BJ (cell line): ENCODE measurements around the gene PARP11. TPM values are rescaled to one million over a fixed set of nuclear protein-coding genes. Genes with fewer than 3 reads are reported as not detected.

ENCODE experiments used
- CTCF ChIA-PET: fragments of 350-600 bp; formaldehyde crosslinking; extraction: SDS; loops from one replicate; lab custom pipeline; 2021; ENCODE audit warnings: antibody characterized with exemption, inconsistent platforms; lab: Yijun Ruan, JAX
- POLR2A ChIA-PET: fragments of 300-600 bp; sonication (Branson Sonifier 250); formaldehyde crosslinking; extraction: SDS; loops from one replicate; lab custom pipeline; 2021; ENCODE audit warnings: antibody characterized with exemption; lab: Charles Lee
- DNase-seq: peaks from one replicate; pipeline ENCODE4 v3.0.0-alpha.2; 2011; ENCODE audit warnings: low read depth
- H3K27me3 ChIP-seq: 2 replicates; pipeline ENCODE4 v1.6.0; 2011; ENCODE audit warnings: low read length; ENCODE audit not compliant: control insufficient read depth, insufficient read depth
- H3K36me3 ChIP-seq: 2 replicates; pipeline ENCODE4 v1.5.1; 2011; ENCODE audit warnings: low read length; ENCODE audit not compliant: control insufficient read depth, insufficient read depth
- H3K4me3 ChIP-seq: 2 replicates; pipeline ENCODE4 v1.5.1; 2011; ENCODE audit warnings: low read depth, mild to moderate bottlenecking, control low read depth, low read length
- polyA plus RNA-seq: library from polyadenylated mRNA; depleted of rRNA; stranded (reverse); fragments of >200 nt; gene quantifications from 2 replicates; pipeline ENCODE4 v1.2.3, GENCODE V29; 2011
- TF ChIP-seq, protein P1 (sequence below): IDR thresholded peaks from 2 replicates; pipeline ENCODE4 v1.5.1; 2011; ENCODE audit warnings: low read depth, mild to moderate bottlenecking, control low read depth, inconsistent platforms, low read length, moderate library complexity; ENCODE audit not compliant: insufficient read depth

PARP11 gene
- polyA plus RNA-seq, 1 experiment: 3.4 TPM

- ChIA-PET POLR2A (no interaction called here), CTCF (interaction anchor here (0.7 to 6.8 kb wide), 30 partner anchors 9 to 716 kb away, joined by 3 to 100 read pairs (median 4); partner anchors contain the start of genes CCND2 and PARP11)
- H3K27me3 ChIP-seq: peaks cover 2% of the 10 kb centered on the region
These were observed 12.3 kb upstream of the PARP11 start for GRCh38 chr12:3885277-3886094.

GRCh38 chr12:3884671-3885070 is 11.5 kb upstream of the PARP11 start:
- H3K4me3 ChIP-seq: no peak overlapping the region
- CTCF ChIA-PET: interaction anchor here (0.7 to 6.8 kb wide), 22 partner anchors 9 to 715 kb away, joined by 3 to 100 read pairs (median 4); partner anchors contain the start of gene CCND2
- peaks cover 2% of the 10 kb centered on the region for H3K27me3 ChIP-seq
- no peak for DNase-seq
- TF ChIP-seq, protein P1, sequence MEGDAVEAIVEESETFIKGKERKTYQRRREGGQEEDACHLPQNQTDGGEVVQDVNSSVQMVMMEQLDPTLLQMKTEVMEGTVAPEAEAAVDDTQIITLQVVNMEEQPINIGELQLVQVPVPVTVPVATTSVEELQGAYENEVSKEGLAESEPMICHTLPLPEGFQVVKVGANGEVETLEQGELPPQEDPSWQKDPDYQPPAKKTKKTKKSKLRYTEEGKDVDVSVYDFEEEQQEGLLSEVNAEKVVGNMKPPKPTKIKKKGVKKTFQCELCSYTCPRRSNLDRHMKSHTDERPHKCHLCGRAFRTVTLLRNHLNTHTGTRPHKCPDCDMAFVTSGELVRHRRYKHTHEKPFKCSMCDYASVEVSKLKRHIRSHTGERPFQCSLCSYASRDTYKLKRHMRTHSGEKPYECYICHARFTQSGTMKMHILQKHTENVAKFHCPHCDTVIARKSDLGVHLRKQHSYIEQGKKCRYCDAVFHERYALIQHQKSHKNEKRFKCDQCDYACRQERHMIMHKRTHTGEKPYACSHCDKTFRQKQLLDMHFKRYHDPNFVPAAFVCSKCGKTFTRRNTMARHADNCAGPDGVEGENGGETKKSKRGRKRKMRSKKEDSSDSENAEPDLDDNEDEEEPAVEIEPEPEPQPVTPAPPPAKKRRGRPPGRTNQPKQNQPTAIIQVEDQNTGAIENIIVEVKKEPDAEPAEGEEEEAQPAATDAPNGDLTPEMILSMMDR: no peak
- POLR2A ChIA-PET: no interaction called here
- no peaks in the 10 kb centered on the region for H3K36me3 ChIP-seq

More at GRCh38 chr12:3885277-3886094, 12.3 kb upstream of the PARP11 start:
- TF ChIP-seq, protein P1: peak; percentile 77
- peak overlapping the region; percentile 34 for H3K4me3 ChIP-seq
- no peak for DNase-seq
- no peaks in the 10 kb centered on the region for H3K36me3 ChIP-seq

GRCh38 chr12:3882896-3883564 is 9.8 kb upstream of the PARP11 start:
- ChIA-PET POLR2A (no interaction called here), CTCF (interaction anchor here (1.6 to 6.8 kb wide), 4 partner anchors 14 to 395 kb away, joined by 7 to 100 read pairs (median 60); no protein-coding TSS in a partner anchor)
- Histone ChIP-seq H3K4me3 (no peak overlapping the region), H3K27me3 (peaks cover 2% of the 10 kb centered on the region), H3K36me3 (no peaks in the 10 kb centered on the region)
- no peak for DNase-seq
- TF ChIP-seq, protein P1: 0 out of 2 replicates have a peak, but pooled peaks have one; percentile 25

- no peaks in the 10 kb centered on the region for H3K36me3 ChIP-seq
These were observed 9.2 kb upstream of the PARP11 start for GRCh38 chr12:3882406-3882805.

More at GRCh38 chr12:3882406-3882805, 9.2 kb upstream of the PARP11 start:
- H3K27me3 ChIP-seq: peaks cover 2% of the 10 kb centered on the region
- ChIA-PET CTCF (interaction anchor here (5.8 to 6.8 kb wide), 2 partner anchors 155 to 396 kb away, joined by 95 to 100 read pairs; no protein-coding TSS in a partner anchor), POLR2A (no interaction called here)
- H3K4me3 ChIP-seq: no peak overlapping the region
- TF ChIP-seq, protein P1: no peak
- no peak for DNase-seq
